ENCODE data around the gene TBL1X. TPM values are rescaled to one million over a fixed set of nuclear protein-coding genes. Genes with fewer than 3 reads are reported as not detected.
"Not testable (repeated sequence)": the region's sequence is repeated elsewhere in the genome, so short reads cannot be mapped to it uniquely, and the experiment has no call there.

TBL1X gene
- total RNA-seq, 4 donors from 2014 or later: 25.3 to 54.1 (median 38.2) TPM

DNA sequence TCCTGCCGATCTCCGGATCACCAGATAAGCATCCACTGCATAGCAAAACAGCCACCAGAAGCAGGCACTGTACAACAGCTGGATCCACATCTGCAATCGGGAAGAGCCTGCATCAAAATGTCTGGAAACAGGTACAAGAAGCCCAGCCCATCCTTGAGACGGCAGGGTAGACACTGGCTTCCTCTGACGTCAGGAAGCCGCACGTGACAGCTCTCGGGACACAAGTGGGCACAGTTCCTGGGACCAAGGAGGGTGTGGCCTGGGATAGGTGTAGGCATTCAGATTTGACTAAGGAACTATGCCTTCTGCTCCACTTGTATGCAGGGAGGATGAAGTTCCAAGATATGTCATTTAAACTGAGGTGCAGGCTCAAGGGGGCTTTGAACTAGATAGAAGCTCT lies 294.5 kb downstream of the TBL1X start:
- Histone ChIP-seq H3K27ac (replicated peaks in 1 of 4) (no peak overlapping the region), H3K4me1 (no peaks in the 10 kb centered on the region), H3K4me3 (no peak overlapping the region), H3K27me3 (no peaks in the 10 kb centered on the region), H3K36me3 (no peaks in the 10 kb centered on the region), H3K9me3 (peaks cover 0 to 16% (median 0%) of the 10 kb centered on the region in 4 donors)
- intact Hi-C loops (cut with DNase I): no loop called here
- WGBS: 80% methylated on average over 8 of the region's 8 CpGs
- DNase-seq (ENCODE audit: extremely low spot score): no peak
- no peak for TF ChIP-seq EP300 (IDR thresholded peaks at IDR 0.05)
- TF ChIP-seq POLR2AphosphoS5 (IDR thresholded peaks at IDR 0.05): no peak
- no peak for TF ChIP-seq POLR2A (IDR thresholded peaks at IDR 0.05; ENCODE audit: low read depth)
- TF ChIP-seq CTCF (IDR thresholded peaks at IDR 0.05): no peak

- Histone ChIP-seq H3K4me3 (no peak overlapping the region), H3K27me3 (peaks cover 0 to 14% (median 6%) of the 10 kb centered on the region in 4 donors), H3K36me3 (no peaks in the 10 kb centered on the region), H3K27ac (replicated peaks in 1 of 4) (no peak overlapping the region), H3K4me1 (peaks cover 0 to 8% (median 0%) of the 10 kb centered on the region in 4 donors), H3K9me3 (no peaks in the 10 kb centered on the region)
- no peak for DNase-seq (ENCODE audit: extremely low spot score)
- TF ChIP-seq EP300 (IDR thresholded peaks at IDR 0.05) (no peak), POLR2AphosphoS5 (IDR thresholded peaks at IDR 0.05) (no peak), CTCF (IDR thresholded peaks at IDR 0.05) (no peak), POLR2A (IDR thresholded peaks at IDR 0.05; ENCODE audit: low read depth) (no peak)
- intact Hi-C loops (cut with DNase I): no loop called here
- WGBS: 62% methylated on average over 17 of the region's 67 CpGs
Measured at GRCh38 chrX:9765072-9765736, 300.3 kb downstream of the TBL1X start.

- intact Hi-C loops (cut with DNase I): no loop called here
- no peak for TF ChIP-seq EP300 (IDR thresholded peaks at IDR 0.05)
- no peak for TF ChIP-seq POLR2AphosphoS5 (IDR thresholded peaks at IDR 0.05)
- no peak for TF ChIP-seq CTCF (IDR thresholded peaks at IDR 0.05)
- no peak for TF ChIP-seq POLR2A (IDR thresholded peaks at IDR 0.05; ENCODE audit: low read depth)
- Histone ChIP-seq H3K27ac (replicated peaks in 1 of 4) (no peak within 1 kb of the TSS), H3K4me1 (peaks cover 0 to 8% (median 0%) of the 10 kb centered on the region in 4 donors), H3K36me3 (no peaks in the 10 kb centered on the region), H3K27me3 (peaks cover 0 to 14% (median 6%) of the 10 kb centered on the region in 4 donors), H3K4me3 (no peak within 1 kb of the TSS), H3K9me3 (no peaks in the 10 kb centered on the region)
- WGBS: 36% methylated on average over 8 of the region's 26 CpGs
- no peak for DNase-seq (ENCODE audit: extremely low spot score)
Measured at GRCh38 chrX:9765737-9766097, 300.9 kb downstream of the TBL1X start, which contains the start of gene GPR143. Gene GPR143, minus strand, starts transcription at chrX:9765847. Its CDS starts 30 bp downstream, at chrX:9765817.

GRCh38 chrX:9767375-9767774 lies 302.5 kb downstream of the TBL1X start:
- no peak for DNase-seq (ENCODE audit: extremely low spot score)
- WGBS: 49% methylated on average over 6 of the region's 6 CpGs
- TF ChIP-seq POLR2A (IDR thresholded peaks at IDR 0.05; ENCODE audit: low read depth): no peak
- no peak for TF ChIP-seq EP300 (IDR thresholded peaks at IDR 0.05)
- no peak for TF ChIP-seq POLR2AphosphoS5 (IDR thresholded peaks at IDR 0.05)
- TF ChIP-seq CTCF (IDR thresholded peaks at IDR 0.05): no peak
- Histone ChIP-seq H3K4me1 (peaks cover 0 to 8% (median 0%) of the 10 kb centered on the region in 4 donors), H3K9me3 (no peaks in the 10 kb centered on the region), H3K4me3 (no peak overlapping the region), H3K27ac (replicated peaks in 1 of 4) (no peak overlapping the region), H3K36me3 (no peaks in the 10 kb centered on the region), H3K27me3 (peaks cover 0 to 14% (median 6%) of the 10 kb centered on the region in 4 donors)
- intact Hi-C loops (cut with DNase I): no loop called here

DNA sequence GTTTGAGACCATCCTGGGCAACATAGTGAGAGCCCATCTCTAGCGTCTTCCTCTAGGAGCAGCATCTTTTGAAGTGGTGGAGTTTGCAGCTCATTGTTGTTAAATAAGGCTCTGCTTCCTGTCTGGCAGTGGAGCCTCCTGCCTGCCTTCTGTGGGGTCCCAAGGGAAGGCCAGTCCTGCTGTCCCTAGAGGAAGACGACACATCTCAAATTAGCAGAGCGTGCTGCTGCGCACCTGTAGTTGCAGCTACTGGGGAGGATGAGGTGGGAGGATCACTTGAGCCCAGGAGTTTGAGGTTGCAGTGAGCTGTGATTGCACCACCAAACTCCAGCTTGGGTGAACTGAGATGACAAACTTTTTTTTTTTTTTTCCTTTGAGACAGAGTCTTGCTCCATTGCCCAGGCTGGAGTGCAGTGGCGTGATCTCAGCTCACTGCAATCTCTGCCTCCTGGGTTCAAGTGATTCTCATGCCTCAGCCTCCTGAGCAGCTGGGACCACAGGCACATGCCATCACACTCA lies 303.5 kb downstream of the TBL1X start:
- DNase-seq (ENCODE audit: extremely low spot score); H3K36me3 ChIP-seq; H3K27ac ChIP-seq (replicated peaks in 1 of 4); H3K4me1 ChIP-seq; H3K4me3 ChIP-seq; intact Hi-C loops (cut with DNase I); H3K9me3 ChIP-seq: not testable (repeated sequence)
- WGBS: 71% methylated on average over 5 of the region's 5 CpGs
- peaks cover 0 to 14% (median 6%) of the 10 kb centered on the region in 4 donors for H3K27me3 ChIP-seq

All from esophagus muscularis mucosa (tissue), 4 donors.